Fibroblast of lung (primary cell): Measurements from ENCODE around the gene WAS. TPM values are rescaled to one million over a fixed set of nuclear protein-coding genes. Genes with fewer than 3 reads are reported as not detected.
"Not testable (repeated sequence)": the region's sequence is repeated elsewhere in the genome, so short reads cannot be mapped to it uniquely, and the experiment has no call there.

Source experiments
- DNase-seq, 2 donors: peaks; one replicate each; pipeline versions ENCODE4 v3.0.0 to v3.0.0-alpha.2; 2010; ENCODE audit warnings: low read depth in 2 of 2
- H2AFZ ChIP-seq: 2 replicates; pipeline ENCODE4 v1.5.1; 2012; ENCODE audit warnings: low read length, control low read depth, inconsistent platforms
- H3K27ac ChIP-seq: 2 replicates; pipeline ENCODE4 v1.5.1; 2011; ENCODE audit warnings: low read length, control low read depth; ENCODE audit not compliant: insufficient read depth
- H3K27me3 ChIP-seq: 2 replicates; pipeline ENCODE4 v1.5.1; 2011; ENCODE audit warnings: mild to moderate bottlenecking, low read length; ENCODE audit not compliant: control insufficient read depth, insufficient read depth
- H3K36me3 ChIP-seq: 2 replicates; pipeline ENCODE4 v1.5.1; 2011; ENCODE audit warnings: low read length; ENCODE audit not compliant: control insufficient read depth, insufficient read depth
- H3K4me1 ChIP-seq: 2 replicates; pipeline ENCODE4 v1.5.1; 2011; ENCODE audit warnings: low read length; ENCODE audit not compliant: control insufficient read depth, insufficient read depth; ENCODE audit errors: extremely low read depth
- H3K4me2 ChIP-seq: 2 replicates; pipeline ENCODE4 v1.5.1; 2011; ENCODE audit warnings: low read length, control low read depth; ENCODE audit not compliant: insufficient read depth; ENCODE audit errors: extremely low read depth
- H3K4me3 ChIP-seq, 4 experiments: fragments of 200-600 bp in 1 of 4; sonication (generic) in 1 of 4; replicated peaks in 1 of 4; 2 replicates each; pipeline ENCODE4 v1.5.1; 2011 to 2016; ENCODE audit warnings: low read length in 4 of 4, low read depth in 3 of 4, mild to moderate bottlenecking in 3 of 4, control low read depth in 2 of 4, inconsistent platforms in 1 of 4, mixed read lengths in 1 of 4; ENCODE audit not compliant: insufficient read depth in 1 of 4; ENCODE audit errors: control extremely low read depth in 1 of 4
- H3K79me2 ChIP-seq: 2 replicates; pipeline ENCODE4 v1.5.1; 2012; ENCODE audit warnings: mild to moderate bottlenecking, low read length, inconsistent platforms; ENCODE audit not compliant: control insufficient read depth, insufficient read depth
- H3K9ac ChIP-seq: 2 replicates; pipeline ENCODE4 v1.5.1; 2011; ENCODE audit warnings: mild to moderate bottlenecking, low read length, control low read depth; ENCODE audit not compliant: insufficient read depth
- H3K9me3 ChIP-seq: 2 replicates; pipeline ENCODE4 v1.5.1; 2012; ENCODE audit warnings: low read depth, low read length; ENCODE audit not compliant: control insufficient read depth, insufficient read depth
- H4K20me1 ChIP-seq: 2 replicates; pipeline ENCODE4 v1.5.1; 2011; ENCODE audit warnings: low read length; ENCODE audit not compliant: control insufficient read depth, insufficient read depth; ENCODE audit errors: extremely low read depth
- CTCF ChIP-seq, 2 donors: IDR thresholded peaks in 1 of 2; conservative IDR thresholded peaks in 1 of 2; 1 replicate in 1 of 2; 2 replicates in 1 of 2; pipeline ENCODE4 v1.5.1; 2011 to 2012; ENCODE audit warnings: low read length in 2 of 2, control low read depth in 1 of 2, inconsistent platforms in 1 of 2, low read depth in 1 of 2, mild to moderate bottlenecking in 1 of 2
- EZH2 ChIP-seq: IDR thresholded peaks from 2 replicates; pipeline ENCODE4 v1.5.1; 2012; ENCODE audit warnings: low read length, control low read depth, mild to moderate bottlenecking; ENCODE audit errors: missing control alignments
- polyA plus RNA-seq, 2 donors: library from polyadenylated mRNA; depleted of rRNA in 1 of 2; stranded (reverse) in 1 of 2; unstranded in 1 of 2; fragments of >200 nt; gene quantifications; 2 replicates each; pipeline ENCODE4 v1.2.1, GENCODE V29; 2011 to 2012; ENCODE audit warnings: missing spikeins in 1 of 2
- total RNA-seq: library from RNA; depleted of rRNA; stranded (reverse); fragments of >200 nt; gene quantifications from 2 replicates; pipeline ENCODE4 v1.2.1, GENCODE V29; 2014

Gene WAS
- total and polyA plus RNA-seq, 2 donors (not counting 1 experiment from before 2014, with no cell fraction given): 0.07 to 0.17 TPM

DNA sequence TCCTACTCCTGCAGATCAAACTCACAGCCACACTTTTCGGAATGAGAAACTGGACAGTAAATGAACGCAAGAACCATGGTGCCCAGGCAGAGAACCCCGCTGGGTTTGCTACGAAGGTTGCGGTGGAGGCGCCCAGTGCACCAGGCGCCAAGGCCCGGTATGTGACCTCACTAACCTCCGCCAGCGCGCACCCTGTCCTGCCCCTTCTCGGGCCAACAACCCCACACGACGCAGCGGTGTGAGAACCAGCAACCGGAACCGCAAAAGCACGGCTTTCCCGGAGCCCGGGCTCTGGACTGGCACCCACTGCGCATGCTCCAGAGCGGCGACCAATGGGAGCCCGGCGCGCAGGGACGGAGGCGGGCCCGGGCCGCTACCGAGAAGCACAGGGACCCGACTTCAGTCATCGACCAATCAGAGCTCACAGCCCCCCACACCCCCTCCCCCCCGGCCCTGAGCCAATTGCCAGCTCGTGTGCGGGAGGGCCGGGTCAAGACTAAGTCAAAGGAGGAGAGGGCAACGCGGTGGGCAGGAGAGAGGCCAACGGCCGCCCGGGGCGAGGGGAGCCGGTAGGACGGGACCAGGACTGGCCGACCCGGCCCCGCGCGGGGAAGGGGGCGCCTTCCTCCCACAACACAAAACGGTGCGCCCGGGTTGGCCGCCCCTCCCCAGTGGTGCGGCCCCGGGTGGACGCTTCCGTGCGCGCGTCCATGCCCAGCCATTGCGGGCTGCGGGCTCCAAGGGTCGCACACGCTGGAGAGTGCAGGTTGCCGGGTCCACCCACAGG is 7.3 kb upstream of the WAS start:
- no peaks in the 10 kb centered on the region for H3K9me3 ChIP-seq
- DNase-seq: peak; percentile 77 to 81
- peak overlapping the region; percentile 64 to 78 (median 74) for H3K4me3 ChIP-seq
- H4K20me1 ChIP-seq: no peaks in the 10 kb centered on the region
- no peaks in the 10 kb centered on the region for H3K4me1 ChIP-seq
- TF ChIP-seq EZH2 (no peak), CTCF (conservative IDR thresholded peaks at IDR 0.05 in 1 of 2, IDR thresholded peaks at IDR 0.05 in 1 of 2; ENCODE audit: low read depth in 1 of 2, low read length in 2 of 2) (no peak)
- peak overlapping the region; percentile 71 for H3K9ac ChIP-seq
- peak overlapping the region; percentile 81 for H2AFZ ChIP-seq
- H3K27me3 ChIP-seq: no peaks in the 10 kb centered on the region
- no peaks in the 10 kb centered on the region for H3K36me3 ChIP-seq
- H3K27ac ChIP-seq: peak overlapping the region; percentile 63
- H3K79me2 ChIP-seq: no peaks in the 10 kb centered on the region
- peak overlapping the region; percentile 48 for H3K4me2 ChIP-seq

DNA sequence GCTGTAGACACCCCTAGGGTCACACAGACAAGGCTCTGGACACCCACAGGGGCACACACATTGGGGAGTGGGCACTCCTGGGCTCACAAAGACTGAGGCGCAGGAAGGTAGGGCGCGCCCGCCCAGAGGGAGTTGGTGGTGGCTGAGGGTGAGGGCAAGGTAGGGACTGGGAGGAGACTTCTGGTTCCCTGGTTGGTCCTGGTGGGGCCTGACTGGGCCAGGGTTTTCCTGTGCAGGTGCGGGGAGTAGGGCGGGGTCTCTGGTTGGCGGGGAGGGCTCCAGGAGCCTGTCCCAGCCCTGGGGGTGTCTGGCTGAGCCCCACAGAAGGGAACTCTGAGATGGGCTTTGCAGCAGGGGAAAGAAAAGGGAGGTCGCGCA is 6.7 kb upstream of the WAS start:
- TF ChIP-seq CTCF (conservative IDR thresholded peaks at IDR 0.05 in 1 of 2, IDR thresholded peaks at IDR 0.05 in 1 of 2; ENCODE audit: low read depth in 1 of 2, low read length in 2 of 2): no peak
- no peak for TF ChIP-seq EZH2
- DNase-seq: no peak
- Histone ChIP-seq H3K9me3 (no peaks in the 10 kb centered on the region), H3K27ac (peak overlapping the region; percentile 63), H3K36me3 (no peaks in the 10 kb centered on the region), H3K4me3 (peak overlapping the region; percentile 64 to 74 (median 71)), H3K4me2 (peak overlapping the region; percentile 48), H3K4me1 (no peaks in the 10 kb centered on the region), H3K9ac (peak overlapping the region; percentile 70), H4K20me1 (no peaks in the 10 kb centered on the region), H3K79me2 (no peaks in the 10 kb centered on the region), H2AFZ (peak overlapping the region; percentile 53), H3K27me3 (no peaks in the 10 kb centered on the region)

GRCh38 chrX:48677516-48677915 is 6.1 kb upstream of the WAS start:
- no peak overlapping the region for H3K9ac ChIP-seq
- DNase-seq: no peak
- no peak overlapping the region for H3K27ac ChIP-seq
- no peaks in the 10 kb centered on the region for H3K27me3 ChIP-seq
- H3K4me1 ChIP-seq: no peaks in the 10 kb centered on the region
- no peak for TF ChIP-seq EZH2
- TF ChIP-seq CTCF (conservative IDR thresholded peaks at IDR 0.05 in 1 of 2, IDR thresholded peaks at IDR 0.05 in 1 of 2; ENCODE audit: low read depth in 1 of 2, low read length in 2 of 2): no peak
- no peaks in the 10 kb centered on the region for H3K36me3 ChIP-seq
- H2AFZ ChIP-seq: no peak overlapping the region
- no peaks in the 10 kb centered on the region for H3K79me2 ChIP-seq
- no peaks in the 10 kb centered on the region for H3K9me3 ChIP-seq
- H3K4me2 ChIP-seq: peak overlapping the region; percentile 35
- no peaks in the 10 kb centered on the region for H4K20me1 ChIP-seq
- H3K4me3 ChIP-seq: peak overlapping the region in 3 of 4 experiments; percentile 70 to 74 (median 72)

GRCh38 chrX:48680467-48680866 is 3.1 kb upstream of the WAS start:
- H3K79me2 ChIP-seq, H4K20me1 ChIP-seq, H3K27ac ChIP-seq, DNase-seq, H3K4me1 ChIP-seq, H3K4me3 ChIP-seq, H3K4me2 ChIP-seq, H3K27me3 ChIP-seq, H3K9me3 ChIP-seq, H2AFZ ChIP-seq, H3K36me3 ChIP-seq, H3K9ac ChIP-seq: not testable (repeated sequence)
